HepG2 (cell line): ENCODE data around the gene CXCL6. TPM values are rescaled to one million over a fixed set of nuclear protein-coding genes. Genes with fewer than 3 reads are reported as not detected.

ENCODE experiments used
- ATAC-seq: fragments of 200-7000 bp; cut with Tn5 transposase; 3 replicates; pipeline ENCODE4 v1.9.1; 2020; ENCODE audit warnings: mild to moderate bottlenecking, moderate library complexity
- BruUV-seq: library from RNA; stranded (reverse); fragments of 400-500 nt; replicated peaks from 2 replicates; lab custom pipeline; 2021; lab: Mats Ljungman, UMichigan
- CTCF ChIA-PET: fragments of 300-600 bp; formaldehyde crosslinking; extraction: SDS; loops from one replicate; lab custom pipeline; 2021; ENCODE audit warnings: low total read pairs, inconsistent platforms, low intra/inter-chr PET ratio; lab: Yijun Ruan, JAX
- POLR2A ChIA-PET: fragments of 350-600 bp; sonication (Branson Sonifier 250); formaldehyde crosslinking; loops from one replicate; lab custom pipeline; 2020; ENCODE audit warnings: antibody characterized with exemption, inconsistent platforms; lab: Yijun Ruan, JAX
- DNase-seq: peaks from one replicate; pipeline ENCODE4 v3.0.0-alpha.2; 2015; ENCODE audit warnings: low spot score
- FAIRE-seq: peaks from 3 replicates; lab custom pipeline; 2011; peaks lifted over from hg19 to GRCh38; lab: Jason Lieb, UNC
- H2AFZ ChIP-seq: one replicate; pipeline ENCODE4 v1.6.1; 2011; ENCODE audit warnings: low read length, inconsistent platforms
- H3K27ac ChIP-seq: fragments of 300-600 bp; 3 replicates; pipeline ENCODE4 v1.8.0; 2011; ENCODE audit warnings: mixed run types, mild to moderate bottlenecking, mixed read lengths, low read length, inconsistent platforms; ENCODE audit not compliant: insufficient read depth; ENCODE audit errors: extremely low read length
- H3K27me3 ChIP-seq, 2 experiments: fragments of 200-600 bp in 1 of 2; 2 replicates in 1 of 2; 3 replicates in 1 of 2; pipeline versions ENCODE4 v1.6.0 to v1.8.0; 2011; ENCODE audit warnings: low read length in 2 of 2, mild to moderate bottlenecking in 2 of 2, moderate library complexity in 2 of 2, inconsistent platforms in 1 of 2; ENCODE audit not compliant: insufficient read depth in 2 of 2, control insufficient read depth in 1 of 2
- H3K36me3 ChIP-seq, 2 experiments: fragments of 200-600 bp in 1 of 2; replicated peaks in 1 of 2; 2 replicates in 1 of 2; 3 replicates in 1 of 2; pipeline versions ENCODE4 v1.5.1 to v1.8.0; 2011; ENCODE audit warnings: low read length in 2 of 2, inconsistent platforms in 1 of 2; ENCODE audit not compliant: insufficient read depth in 2 of 2, control insufficient read depth in 1 of 2
- H3K4me1 ChIP-seq: 2 replicates; pipeline ENCODE4 v1.5.1; 2012; ENCODE audit warnings: low read length, inconsistent platforms; ENCODE audit not compliant: insufficient read depth
- H3K4me2 ChIP-seq: 2 replicates; pipeline ENCODE4 v1.6.0; 2011; ENCODE audit warnings: low read depth, low read length, inconsistent platforms
- H3K4me3 ChIP-seq, 3 experiments: fragments of 200-600 bp in 1 of 3; sonication (generic), shearing (Covaris generic) in 1 of 3; replicated peaks in 1 of 3; 2 replicates each; pipeline ENCODE4 v1.5.1; 2011 to 2016; ENCODE audit warnings: low read length in 3 of 3, inconsistent platforms in 2 of 3, low read depth in 2 of 3, mild to moderate bottlenecking in 2 of 3, control low read depth in 1 of 3, mixed read lengths in 1 of 3; ENCODE audit not compliant: insufficient read depth in 1 of 3
- H3K79me2 ChIP-seq: one replicate; pipeline ENCODE4 v1.6.1; 2011; ENCODE audit warnings: low read length, inconsistent platforms; ENCODE audit not compliant: insufficient read depth
- H3K9ac ChIP-seq: 2 replicates; pipeline ENCODE4 v1.6.0; 2011; ENCODE audit warnings: mild to moderate bottlenecking, low read depth, low read length, inconsistent platforms; ENCODE audit not compliant: insufficient read depth
- H3K9me3 ChIP-seq: 2 replicates; pipeline ENCODE4 v1.5.1; 2012; ENCODE audit warnings: mild to moderate bottlenecking, low read length
- H4K20me1 ChIP-seq: 2 replicates; pipeline ENCODE4 v1.6.0; 2011; ENCODE audit warnings: inconsistent platforms, mild to moderate bottlenecking, low read length, moderate library complexity; ENCODE audit not compliant: insufficient read depth
- GPN1 ChIP-seq: sonication (generic); formaldehyde crosslinking; IDR thresholded peaks from 2 replicates; pipeline ENCODE4 v1.5.1; 2020; ENCODE audit warnings: missing genetic modification reagents, borderline replicate concordance
- NPAS2 ChIP-seq: sonication (generic); formaldehyde crosslinking; IDR thresholded peaks from 2 replicates; pipeline ENCODE4 v1.8.0; 2022; ENCODE audit warnings: mild to moderate bottlenecking, missing genetic modification reagents, borderline replicate concordance
- ZNF225 ChIP-seq: sonication (generic); formaldehyde crosslinking; IDR thresholded peaks from 2 replicates; pipeline ENCODE4 v1.4.0; 2020; ENCODE audit warnings: mild to moderate bottlenecking, missing genetic modification reagents
- ZNF496 ChIP-seq: sonication (generic); formaldehyde crosslinking; IDR thresholded peaks from 2 replicates; pipeline ENCODE4 v1.8.1; 2023; ENCODE audit warnings: mild to moderate bottlenecking, moderate library complexity, missing genetic modification reagents; ENCODE audit not compliant: insufficient replicate concordance
- ZNF605 ChIP-seq: sonication (generic); formaldehyde crosslinking; IDR thresholded peaks from 2 replicates; pipeline ENCODE4 v1.8.0; 2022; ENCODE audit warnings: mild to moderate bottlenecking, missing genetic modification reagents
- ZNF780A ChIP-seq: sonication (generic); formaldehyde crosslinking; IDR thresholded peaks from 2 replicates; pipeline ENCODE4 v1.8.0; 2022; ENCODE audit warnings: mild to moderate bottlenecking, missing genetic modification reagents, moderate library complexity
- ZSCAN30 ChIP-seq: sonication (generic); formaldehyde crosslinking; IDR thresholded peaks from 2 replicates; pipeline ENCODE4 v1.5.0; 2020; ENCODE audit warnings: mild to moderate bottlenecking, missing genetic modification reagents
- in situ Hi-C: cut with HindIII; loops from 2 replicates; pipeline ENCODE4 v1.10.0; 2017; ENCODE audit warnings: low pct_unique_long_range_greater_than_20kb; ENCODE audit not compliant: extremely low pct_ligation_motif_present
- intact Hi-C: fragments of 100-400 bp; cut with micrococcal nuclease; formaldehyde crosslinking; loops from one replicate; pipeline ENCODE4 v1.10.0; 2022; ENCODE audit not compliant: unreplicated experiment
- polyA plus RNA-seq, 8 experiments: library from polyadenylated mRNA; depleted of rRNA in 3 of 8; stranded (reverse) in 7 of 8; unstranded in 1 of 8; fragments of >200 nt; fragmentation: Illumina TruSeq in 4 of 8; extraction: Trizol in 4 of 8; gene quantifications; 2 replicates each; pipeline versions ENCODE4 v1.2.1 to v1.2.3, GENCODE V29; 2011 to 2016; ENCODE audit warnings: low read depth in 4 of 8, missing spikeins in 1 of 8, mixed read lengths in 1 of 8; ENCODE audit not compliant: insufficient read depth in 1 of 8
- total RNA-seq, 5 experiments: library from RNA; depleted of rRNA; stranded (reverse); fragments of >200 nt; fragmentation: Illumina TruSeq; extraction: Trizol; gene quantifications; 2 replicates each; pipeline ENCODE4 v1.2.3, GENCODE V29; 2016; ENCODE audit warnings: low read depth in 1 of 5
- TF ChIP-seq, protein P1 (sequence below): sonication (generic); formaldehyde crosslinking; IDR thresholded peaks from 2 replicates; pipeline ENCODE4 v1.4.0; 2020; ENCODE audit warnings: missing genetic modification reagents
- TF ChIP-seq, protein P2 (sequence below): sonication (generic); formaldehyde crosslinking; conservative IDR thresholded peaks from 2 replicates; pipeline ENCODE4 v1.5.0; 2020; ENCODE audit warnings: missing genetic modification reagents

CXCL6 gene
- total and polyA plus RNA-seq, 2 of the 13 experiments (the other 11 are each of a cell fraction or from before 2014, with no cell fraction given): not detected

DNA sequence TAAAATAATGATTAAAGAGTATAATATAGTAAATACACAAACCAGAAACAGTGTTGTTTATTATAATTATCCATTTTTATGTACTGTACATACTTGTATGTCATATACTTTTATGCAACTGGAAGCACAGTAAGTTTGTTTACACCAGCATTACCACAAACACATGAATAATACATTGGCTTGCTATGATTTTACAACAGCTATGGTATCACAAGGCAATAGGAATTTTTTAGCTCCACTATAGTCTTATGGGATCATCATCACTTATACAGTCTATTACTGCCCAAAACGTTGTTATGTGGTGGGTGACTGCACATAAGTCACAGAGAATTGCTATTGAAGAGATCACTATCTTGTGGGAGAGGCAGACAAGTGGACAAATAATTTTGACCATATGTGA, 14.8 kb downstream of the CXCL6 start (continued):
- no peak for TF ChIP-seq ZNF496 (CRISPR knock-in tag)
- no peak for TF ChIP-seq ZNF225 (CRISPR knock-in tag)

DNA sequence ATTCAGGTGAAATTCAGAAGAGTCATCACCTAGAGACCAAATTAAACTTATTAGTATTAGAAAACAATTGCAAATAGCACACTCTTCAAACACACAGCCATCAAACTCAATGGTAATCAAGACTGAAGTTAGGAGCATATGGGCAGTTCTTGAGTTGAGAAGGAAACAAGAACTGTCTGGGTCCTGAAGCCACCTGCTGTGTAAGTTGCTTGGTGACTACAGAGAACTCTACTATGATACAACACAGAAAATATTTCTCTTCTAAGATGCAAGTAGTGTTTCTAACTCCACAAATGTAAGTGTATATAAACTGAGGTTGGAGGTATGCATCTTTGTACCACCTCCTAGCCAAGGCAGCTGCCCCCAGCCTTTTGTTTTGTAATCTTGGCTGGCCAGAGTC, 16.3 kb downstream of the CXCL6 start:
- no peak overlapping the region for H2AFZ ChIP-seq
- CTCF ChIA-PET: no interaction called here
- no peak for DNase-seq

More for the DNA sequence above, 16.3 kb downstream of the CXCL6 start:
- in situ Hi-C loops: no loop called here
- Histone ChIP-seq H3K4me2 (no peak overlapping the region), H3K27me3 (0 out of 5 replicates have a peak, but pooled peaks cover 0 to 3% of the 10 kb centered on the region in 2 experiments), H3K27ac (no peak overlapping the region), H3K4me1 (no peaks in the 10 kb centered on the region), H3K36me3 (no peaks in the 10 kb centered on the region), H3K9me3 (no peaks in the 10 kb centered on the region), H3K9ac (no peak overlapping the region), H3K4me3 (no peak overlapping the region), H3K79me2 (no peaks in the 10 kb centered on the region), H4K20me1 (no peaks in the 10 kb centered on the region)
- TF ChIP-seq ZSCAN30 (CRISPR knock-in tag) (no peak), NPAS2 (CRISPR knock-in tag) (no peak), ZNF780A (no peak), GPN1 (no peak), ZNF605 (CRISPR knock-in tag) (no peak)
- TF ChIP-seq, protein P1, sequence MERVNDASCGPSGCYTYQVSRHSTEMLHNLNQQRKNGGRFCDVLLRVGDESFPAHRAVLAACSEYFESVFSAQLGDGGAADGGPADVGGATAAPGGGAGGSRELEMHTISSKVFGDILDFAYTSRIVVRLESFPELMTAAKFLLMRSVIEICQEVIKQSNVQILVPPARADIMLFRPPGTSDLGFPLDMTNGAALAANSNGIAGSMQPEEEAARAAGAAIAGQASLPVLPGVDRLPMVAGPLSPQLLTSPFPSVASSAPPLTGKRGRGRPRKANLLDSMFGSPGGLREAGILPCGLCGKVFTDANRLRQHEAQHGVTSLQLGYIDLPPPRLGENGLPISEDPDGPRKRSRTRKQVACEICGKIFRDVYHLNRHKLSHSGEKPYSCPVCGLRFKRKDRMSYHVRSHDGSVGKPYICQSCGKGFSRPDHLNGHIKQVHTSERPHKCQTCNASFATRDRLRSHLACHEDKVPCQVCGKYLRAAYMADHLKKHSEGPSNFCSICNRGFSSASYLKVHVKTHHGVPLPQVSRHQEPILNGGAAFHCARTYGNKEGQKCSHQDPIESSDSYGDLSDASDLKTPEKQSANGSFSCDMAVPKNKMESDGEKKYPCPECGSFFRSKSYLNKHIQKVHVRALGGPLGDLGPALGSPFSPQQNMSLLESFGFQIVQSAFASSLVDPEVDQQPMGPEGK (CRISPR knock-in tag): no peak
- TF ChIP-seq, protein P2, sequence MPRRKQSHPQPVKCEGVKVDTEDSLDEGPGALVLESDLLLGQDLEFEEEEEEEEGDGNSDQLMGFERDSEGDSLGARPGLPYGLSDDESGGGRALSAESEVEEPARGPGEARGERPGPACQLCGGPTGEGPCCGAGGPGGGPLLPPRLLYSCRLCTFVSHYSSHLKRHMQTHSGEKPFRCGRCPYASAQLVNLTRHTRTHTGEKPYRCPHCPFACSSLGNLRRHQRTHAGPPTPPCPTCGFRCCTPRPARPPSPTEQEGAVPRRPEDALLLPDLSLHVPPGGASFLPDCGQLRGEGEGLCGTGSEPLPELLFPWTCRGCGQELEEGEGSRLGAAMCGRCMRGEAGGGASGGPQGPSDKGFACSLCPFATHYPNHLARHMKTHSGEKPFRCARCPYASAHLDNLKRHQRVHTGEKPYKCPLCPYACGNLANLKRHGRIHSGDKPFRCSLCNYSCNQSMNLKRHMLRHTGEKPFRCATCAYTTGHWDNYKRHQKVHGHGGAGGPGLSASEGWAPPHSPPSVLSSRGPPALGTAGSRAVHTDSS (CRISPR knock-in tag): no peak
- no TSS peak for BruUV-seq
- intact Hi-C loops: loop anchor here (1.0 kb wide), 1 partner anchor 28 kb away; no protein-coding TSS in a partner anchor
- FAIRE-seq (no peak), ATAC-seq (no peak)
- POLR2A ChIA-PET: no interaction called here
